Left ventricle myocardium inferior (tissue), 1 donor: ENCODE results near the gene SSBP3. TPM values are rescaled to one million over a fixed set of nuclear protein-coding genes. Genes with fewer than 3 reads are reported as not detected.

ENCODE experiments used
- DNase-seq: peaks from one replicate; pipeline ENCODE4 v3.0.0-alpha.2; 2020
- H3K27ac ChIP-seq: fragments of 200-600 bp; replicated peaks from 2 replicates; pipeline ENCODE4 v1.8.0; 2021
- H3K27me3 ChIP-seq: fragments of 200-600 bp; 2 replicates; pipeline ENCODE4 v1.8.0; 2021; ENCODE audit warnings: low read depth
- H3K36me3 ChIP-seq: fragments of 200-600 bp; 2 replicates; pipeline ENCODE4 v1.8.0; 2021
- H3K4me1 ChIP-seq: fragments of 200-600 bp; 2 replicates; pipeline ENCODE4 v1.8.0; 2021
- H3K4me3 ChIP-seq: fragments of 200-600 bp; 2 replicates; pipeline ENCODE4 v1.8.0; 2021; ENCODE audit warnings: mild to moderate bottlenecking, moderate library complexity
- H3K9me3 ChIP-seq: fragments of 200-600 bp; replicated peaks from 2 replicates; pipeline ENCODE4 v1.8.0; 2021
- intact Hi-C: fragments of 100-400 bp; cut with micrococcal nuclease; formaldehyde crosslinking; loops from one replicate; pipeline ENCODE4 v1.11.0; 2022
- total RNA-seq: library from RNA; stranded (reverse); fragmentation: NEBNext Ultra II Directional; extraction: Animal tissue kit (Norgen Biotek cat#: 25700); gene quantifications from one replicate; pipeline ENCODE4 v1.2.1, GENCODE V29; 2021
- TF ChIP-seq, protein P1 (sequence below): fragments of 200-600 bp; IDR thresholded peaks from 2 replicates; pipeline ENCODE4 v1.8.0; 2021; ENCODE audit warnings: antibody characterized with exemption, mild to moderate bottlenecking, borderline replicate concordance
- donor health status: DM: no; HTN: yes; CAD: no; lungs with severe emphysema.

Gene SSBP3
- total RNA-seq, 1 donor from 2014 or later: 57.7 TPM

DNA sequence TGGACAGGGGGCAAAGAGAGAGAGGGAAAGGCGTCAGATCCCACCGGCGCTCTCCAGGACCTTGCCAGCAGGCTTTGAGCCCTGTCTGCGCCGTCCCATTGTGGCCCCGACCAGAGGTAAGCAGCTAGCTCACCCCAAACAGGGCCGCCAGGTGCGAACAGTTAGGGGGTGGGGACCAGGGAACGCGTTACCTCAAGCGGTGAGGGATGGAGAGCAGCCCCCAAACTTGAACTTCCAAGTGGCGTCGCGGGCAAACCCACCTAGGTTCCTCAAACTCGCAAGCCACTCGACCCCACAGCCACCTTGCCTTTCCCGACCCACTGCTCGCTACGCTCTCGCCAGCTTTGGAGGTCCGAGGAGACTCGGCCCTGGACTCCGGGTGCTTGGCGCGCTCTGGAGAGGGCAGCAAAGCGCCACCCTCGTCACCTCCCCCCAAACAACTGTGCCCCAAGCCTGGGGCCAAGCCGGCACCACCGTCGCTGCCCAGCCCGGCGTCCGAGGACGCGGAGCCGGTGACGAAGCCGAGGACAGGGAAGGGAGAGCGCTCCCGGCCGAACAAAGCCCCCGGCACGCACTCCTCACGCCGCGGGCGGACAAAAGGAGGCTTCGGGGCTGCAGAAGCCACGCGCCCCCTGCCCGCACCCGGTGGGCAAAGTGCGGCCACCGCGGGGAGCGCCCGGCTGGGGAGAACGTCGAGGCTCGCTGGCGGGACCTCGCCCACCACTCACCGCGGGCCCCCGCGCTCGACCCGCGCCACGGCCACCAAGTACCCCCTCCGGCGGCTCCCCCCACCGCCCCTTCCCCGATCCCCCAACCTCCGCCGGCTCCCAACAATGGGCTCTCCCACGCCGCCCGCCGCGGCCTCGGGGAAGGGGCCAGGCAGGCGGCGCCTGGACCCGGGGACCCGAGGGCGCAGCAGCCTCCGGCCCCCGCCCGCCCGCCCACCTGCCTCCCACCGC lies 976 bp downstream of the SSBP3 start:
- TF ChIP-seq, protein P1, sequence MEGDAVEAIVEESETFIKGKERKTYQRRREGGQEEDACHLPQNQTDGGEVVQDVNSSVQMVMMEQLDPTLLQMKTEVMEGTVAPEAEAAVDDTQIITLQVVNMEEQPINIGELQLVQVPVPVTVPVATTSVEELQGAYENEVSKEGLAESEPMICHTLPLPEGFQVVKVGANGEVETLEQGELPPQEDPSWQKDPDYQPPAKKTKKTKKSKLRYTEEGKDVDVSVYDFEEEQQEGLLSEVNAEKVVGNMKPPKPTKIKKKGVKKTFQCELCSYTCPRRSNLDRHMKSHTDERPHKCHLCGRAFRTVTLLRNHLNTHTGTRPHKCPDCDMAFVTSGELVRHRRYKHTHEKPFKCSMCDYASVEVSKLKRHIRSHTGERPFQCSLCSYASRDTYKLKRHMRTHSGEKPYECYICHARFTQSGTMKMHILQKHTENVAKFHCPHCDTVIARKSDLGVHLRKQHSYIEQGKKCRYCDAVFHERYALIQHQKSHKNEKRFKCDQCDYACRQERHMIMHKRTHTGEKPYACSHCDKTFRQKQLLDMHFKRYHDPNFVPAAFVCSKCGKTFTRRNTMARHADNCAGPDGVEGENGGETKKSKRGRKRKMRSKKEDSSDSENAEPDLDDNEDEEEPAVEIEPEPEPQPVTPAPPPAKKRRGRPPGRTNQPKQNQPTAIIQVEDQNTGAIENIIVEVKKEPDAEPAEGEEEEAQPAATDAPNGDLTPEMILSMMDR: no peak

DNA sequence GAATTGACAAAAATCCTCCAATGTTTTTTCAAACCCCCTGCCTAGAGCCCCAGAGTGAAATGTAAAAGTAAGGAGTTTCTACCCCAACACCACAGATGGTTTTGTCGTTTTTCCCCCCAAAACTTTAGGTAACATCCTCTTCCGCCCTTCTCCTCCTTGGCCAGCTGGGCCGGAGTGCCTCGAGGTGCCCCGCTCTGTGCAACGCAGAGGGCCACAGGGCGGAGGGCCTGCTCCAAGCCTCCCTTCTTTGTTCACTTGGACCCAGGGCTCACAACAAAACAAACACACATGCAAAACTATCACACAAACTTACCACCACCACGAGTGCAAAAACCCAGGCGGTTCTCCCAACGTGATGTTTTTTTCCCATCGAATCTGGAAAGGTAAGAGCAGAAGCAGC lies 1.9 kb downstream of the SSBP3 start:
- intact Hi-C loops: loop anchor here (10.0 kb wide), 1 partner anchor 99 kb away; no protein-coding TSS in a partner anchor
- Histone ChIP-seq H3K27me3 (no peaks in the 10 kb centered on the region), H3K4me1 (peaks cover 89% of the 10 kb centered on the region), H3K36me3 (peaks cover 23% of the 10 kb centered on the region), H3K27ac (peak overlapping the region; percentile 30), H3K4me3 (peak overlapping the region; percentile 95), H3K9me3 (no peaks in the 10 kb centered on the region)
- no peak for DNase-seq
- TF ChIP-seq, protein P1: no peak

More for the DNA sequence above, 976 bp downstream of the SSBP3 start:
- H3K4me1 ChIP-seq: peaks cover 83% of the 10 kb centered on the region
- peak; percentile 33 for DNase-seq
- peak overlapping the region; percentile 95 for H3K4me3 ChIP-seq
- H3K9me3 ChIP-seq: no peaks in the 10 kb centered on the region
- intact Hi-C loops: loop anchor here (10.0 kb wide), 1 partner anchor 100 kb away; no protein-coding TSS in a partner anchor
- peak overlapping the region; percentile 93 for H3K27ac ChIP-seq
- no peaks in the 10 kb centered on the region for H3K27me3 ChIP-seq
- peaks cover 14% of the 10 kb centered on the region for H3K36me3 ChIP-seq

DNA sequence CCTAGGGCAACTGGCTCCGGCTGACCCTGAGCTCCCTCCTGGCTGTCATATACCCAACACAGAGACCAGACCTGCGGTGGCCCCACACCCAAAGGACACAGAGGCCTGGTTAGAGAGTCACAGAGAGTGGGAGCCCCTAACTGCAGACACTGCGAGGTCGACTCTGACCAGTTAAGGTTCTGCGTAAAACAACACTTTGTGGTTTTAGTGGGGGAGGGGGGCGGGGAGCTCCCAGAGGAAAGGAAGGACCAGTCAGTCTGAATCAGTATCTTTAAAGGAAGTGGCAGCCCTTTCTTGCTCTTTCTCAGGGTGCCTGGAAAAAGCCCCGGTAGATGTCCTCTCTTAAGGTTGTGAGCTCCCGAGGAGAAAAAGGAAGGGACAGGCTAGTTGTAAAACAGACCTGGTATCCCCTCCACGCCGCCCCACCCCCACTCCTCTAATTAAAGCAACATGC lies 2.4 kb downstream of the SSBP3 start:
- Histone ChIP-seq H3K27me3 (no peaks in the 10 kb centered on the region), H3K27ac (peak overlapping the region; percentile 59), H3K36me3 (peaks cover 28% of the 10 kb centered on the region), H3K4me1 (peaks cover 89% of the 10 kb centered on the region), H3K9me3 (no peaks in the 10 kb centered on the region), H3K4me3 (peak overlapping the region; percentile 95)
- no peak for DNase-seq
- TF ChIP-seq, protein P1: no peak
- intact Hi-C loops: loop anchor here (10.0 kb wide), 1 partner anchor 99 kb away; no protein-coding TSS in a partner anchor

DNA sequence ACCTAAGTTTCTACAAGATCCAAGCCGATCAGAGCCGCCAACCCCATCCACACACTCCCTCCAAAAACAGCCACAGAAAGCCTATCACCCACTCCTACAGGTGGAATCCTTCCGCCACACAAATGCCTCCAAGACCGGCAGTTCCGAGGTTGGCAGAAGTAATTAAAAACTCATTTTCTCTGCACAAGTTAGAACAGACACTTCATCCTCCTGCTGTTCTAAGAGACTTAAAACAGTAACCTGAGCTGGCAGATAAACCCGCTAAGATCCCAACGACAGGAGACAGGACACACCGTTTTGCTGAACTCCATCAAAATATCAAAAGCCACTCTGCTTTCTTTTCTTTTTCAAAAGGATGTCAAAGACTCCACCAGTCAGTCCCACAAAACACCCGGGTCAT lies 2.8 kb downstream of the SSBP3 start:
- no peak for DNase-seq
- Histone ChIP-seq H3K27me3 (no peaks in the 10 kb centered on the region), H3K4me3 (peak overlapping the region; percentile 95), H3K9me3 (no peaks in the 10 kb centered on the region), H3K36me3 (peaks cover 32% of the 10 kb centered on the region), H3K4me1 (peaks cover 89% of the 10 kb centered on the region), H3K27ac (peak overlapping the region; percentile 59)
- TF ChIP-seq, protein P1: no peak
- intact Hi-C loops: loop anchor here (10.0 kb wide), 1 partner anchor 99 kb away; no protein-coding TSS in a partner anchor

DNA sequence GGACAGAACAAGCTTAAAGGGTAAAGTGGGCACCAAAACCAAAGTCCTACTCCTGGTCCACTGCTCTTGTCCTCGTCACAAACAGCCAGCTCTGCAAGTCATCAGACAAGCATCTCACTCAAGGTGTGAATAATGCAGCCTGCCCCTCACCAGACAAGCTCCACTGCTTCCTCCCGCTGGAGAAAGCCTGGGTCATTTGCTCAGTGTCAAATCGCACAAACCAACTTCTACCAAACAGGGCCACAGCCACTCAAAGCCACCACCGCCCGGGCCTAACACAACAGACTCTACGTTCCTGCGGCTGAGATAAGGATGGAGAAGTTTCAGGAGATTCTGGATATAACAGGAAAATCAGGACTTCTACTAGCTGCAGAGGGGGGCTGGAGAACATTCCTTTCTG lies 3.3 kb downstream of the SSBP3 start:
- Histone ChIP-seq H3K36me3 (peaks cover 37% of the 10 kb centered on the region), H3K27ac (peak overlapping the region; percentile 59), H3K27me3 (no peaks in the 10 kb centered on the region), H3K9me3 (no peaks in the 10 kb centered on the region), H3K4me3 (peak overlapping the region; percentile 95), H3K4me1 (peaks cover 89% of the 10 kb centered on the region)
- no peak for DNase-seq
- TF ChIP-seq, protein P1: no peak
- intact Hi-C loops: loop anchor here (10.0 kb wide), 1 partner anchor 98 kb away; no protein-coding TSS in a partner anchor
